H54 (cell line): ENCODE results near the gene FPGS.
A peak's percentile ranks its signal among the peaks of the same experiment; 100 is the strongest.

ENCODE experiments used
- DNase-seq: peaks from one replicate; pipeline ENCODE4 v3.0.0; 2011; ENCODE audit warnings: low spot score, mixed read lengths; ENCODE audit not compliant: insufficient read length
- FAIRE-seq: peaks from 3 replicates; lab custom pipeline; 2011; peaks lifted over from hg19 to GRCh38; lab: Jason Lieb, UNC
- POLR2A ChIP-seq: IDR thresholded peaks from 2 replicates; pipeline ENCODE4 v1.6.1; 2011; ENCODE audit warnings: low read depth, mild to moderate bottlenecking, low read length

FPGS gene

GRCh38 chr9:127765418-127765817 is 37.3 kb upstream of the FPGS start:
- TF ChIP-seq POLR2A = no peak
- DNase-seq = no peak
- FAIRE-seq = no peak

- DNase-seq (no peak), FAIRE-seq (no peak)
- no peak for TF ChIP-seq POLR2A
These were observed 35.3 kb upstream of the FPGS start for GRCh38 chr9:127767410-127767809.

GRCh38 chr9:127767909-127768331 is 34.8 kb upstream of the FPGS start:
- DNase-seq (no peak), FAIRE-seq (no peak)
- TF ChIP-seq POLR2A = no peak

GRCh38 chr9:127768698-127769097 is 34.0 kb upstream of the FPGS start:
- no peak for TF ChIP-seq POLR2A
- DNase-seq (no peak), FAIRE-seq (no peak)

- no peak for FAIRE-seq
- no peak for DNase-seq
- no peak for TF ChIP-seq POLR2A
These were observed 33.6 kb upstream of the FPGS start for GRCh38 chr9:127769101-127769500.

- no peak for DNase-seq
- TF ChIP-seq POLR2A = no peak
- no peak for FAIRE-seq
These were observed 32.6 kb upstream of the FPGS start for GRCh38 chr9:127769929-127770582.

- no peak for TF ChIP-seq POLR2A
- FAIRE-seq (no peak), DNase-seq (no peak)
These were observed 32.1 kb upstream of the FPGS start for GRCh38 chr9:127770583-127770904.

GRCh38 chr9:127770905-127771569 is 31.6 kb upstream of the FPGS start:
- peak; percentile 45; the same call in 1 of the 2 replicates for TF ChIP-seq POLR2A
- FAIRE-seq = peak; percentile 93
- peak; percentile 99 for DNase-seq

- no peak for FAIRE-seq
- TF ChIP-seq POLR2A = no peak
- DNase-seq = no peak
These were observed 31.0 kb upstream of the FPGS start for GRCh38 chr9:127771570-127772189.

GRCh38 chr9:127772603-127773002 is 30.1 kb upstream of the FPGS start:
- DNase-seq (no peak), FAIRE-seq (no peak)
- no peak for TF ChIP-seq POLR2A

- no peak for DNase-seq
- no peak for TF ChIP-seq POLR2A
- FAIRE-seq = no peak
These were observed 29.4 kb upstream of the FPGS start for GRCh38 chr9:127773272-127773671.

- no peak for FAIRE-seq
These were observed 28.7 kb upstream of the FPGS start for GRCh38 chr9:127773981-127774380.

GRCh38 chr9:127776195-127776923 is 26.3 kb upstream of the FPGS start:
- no peak for TF ChIP-seq POLR2A
- FAIRE-seq = no peak
- no peak for DNase-seq

More at GRCh38 chr9:127773981-127774380, 28.7 kb upstream of the FPGS start:
- TF ChIP-seq POLR2A = no peak
- no peak for DNase-seq

GRCh38 chr9:127776924-127777289 is 25.8 kb upstream of the FPGS start:
- no peak for TF ChIP-seq POLR2A
- FAIRE-seq (no peak), DNase-seq (no peak)
